Heart left ventricle (tissue), 13 donors: ENCODE measurements around the gene CPLX1.

Source experiments
- CTCF ChIP-seq, 12 donors: fragments of 200-600 bp; sonication (generic) in 4 of 12; IDR thresholded peaks; one replicate each; pipeline versions ENCODE4 v1.5.0 to v1.8.0; 2018 to 2022; ENCODE audit warnings: antibody characterized with exemption in 12 of 12, mild to moderate bottlenecking in 5 of 12
- POLR2A ChIP-seq, 2 donors: fragments of 450-650 bp; IDR thresholded peaks; one replicate each; pipeline ENCODE4 v1.6.1; 2017; ENCODE audit warnings: antibody characterized with exemption in 2 of 2, mild to moderate bottlenecking in 2 of 2, moderate library complexity in 2 of 2
- donor health status: ischemic (EF 13 %, LVEDD 7.1; RV severe dilation, severe dysfunction).
- donor health status: DM: no; HTN: yes; CAD: no.
- donor health status: DM: no; HTN: no; CAD: no.
- donor health status: ischemic (EF 25% LVEDD 6.9; RV normal size, moderate dysfunction).
- donor health status: ischemic (EF 25% LVEDD 5.7; RV mildly dilated, moderate dysfunction).
- donor health status: ischemic (EF 35%, LVEDD 5.7; RV mildly dilated, moderate dysfunction).
- donor health status: nonischemic (EF 11% LVEDD 7.7; RV severe dilation, severe dysfunction).
- donor health status: DM: yes; HTN: yes; CAD: no.
- donor health status: PGD.
- donor health status: ischemic (EF 29% LVEDD 5.4; RV normal size, mild dysfunction).
- donor health status: nonischemic (EF 23%, LVEDD 6.1; RV moderate dilation, normal function).

GRCh38 chr4:830601-831482, 4.9 kb upstream of the CPLX1 start:
- TF ChIP-seq CTCF (IDR thresholded peaks at IDR 0.05) (no peak), POLR2A (IDR thresholded peaks at IDR 0.05) (no peak)
